HepG2 (cell line): ENCODE data around the gene RAPGEFL1. TPM values are rescaled to one million over a fixed set of nuclear protein-coding genes. Genes with fewer than 3 reads are reported as not detected.

ENCODE experiments used
- CBFB ChIP-seq: sonication (generic); formaldehyde crosslinking; IDR thresholded peaks from 2 replicates; pipeline ENCODE4 v1.4.0; 2020; ENCODE audit warnings: missing genetic modification reagents
- CCDC6 ChIP-seq: sonication (generic); formaldehyde crosslinking; IDR thresholded peaks from 2 replicates; pipeline ENCODE4 v1.8.1; 2022; ENCODE audit warnings: mild to moderate bottlenecking, missing genetic modification reagents, moderate library complexity
- ETV6 ChIP-seq: sonication (generic); formaldehyde crosslinking; conservative IDR thresholded peaks from 2 replicates; pipeline ENCODE4 v1.4.0; 2020; ENCODE audit warnings: missing genetic modification reagents
- FOXK1 ChIP-seq: sonication (generic); formaldehyde crosslinking; IDR thresholded peaks from 2 replicates; pipeline ENCODE4 v1.4.0; 2020; ENCODE audit warnings: low read depth, missing genetic modification reagents, borderline replicate concordance
- FOXM1 ChIP-seq: sonication (generic); formaldehyde crosslinking; IDR thresholded peaks from 2 replicates; pipeline ENCODE4 v1.5.0; 2020; ENCODE audit warnings: missing genetic modification reagents
- GPN1 ChIP-seq: sonication (generic); formaldehyde crosslinking; IDR thresholded peaks from 2 replicates; pipeline ENCODE4 v1.5.1; 2020; ENCODE audit warnings: missing genetic modification reagents, borderline replicate concordance
- MAFF ChIP-seq: IDR thresholded peaks from 2 replicates; pipeline ENCODE4 v1.6.1; 2011; ENCODE audit warnings: low read depth, low read length, improper control_type of control experiment
- NR2F6 ChIP-seq, 2 experiments: IDR thresholded peaks; 2 replicates each; pipeline ENCODE4 v1.6.1; 2016; ENCODE audit warnings: antibody characterized with exemption in 1 of 2, mild to moderate bottlenecking in 1 of 2
- SALL2 ChIP-seq: sonication (generic); formaldehyde crosslinking; IDR thresholded peaks from 2 replicates; pipeline ENCODE4 v1.8.1; 2023; ENCODE audit warnings: mild to moderate bottlenecking, missing genetic modification reagents, inconsistent platforms
- SIN3A ChIP-seq: IDR thresholded peaks from 2 replicates; pipeline ENCODE4 v1.6.1; 2011; ENCODE audit warnings: low read depth, mild to moderate bottlenecking, control low read depth, low read length, borderline replicate concordance
- TRIM24 ChIP-seq: sonication (generic); formaldehyde crosslinking; IDR thresholded peaks from 2 replicates; pipeline ENCODE4 v1.8.0; 2022; ENCODE audit warnings: mild to moderate bottlenecking, missing genetic modification reagents
- WIZ ChIP-seq: sonication (generic); formaldehyde crosslinking; IDR thresholded peaks from 2 replicates; pipeline ENCODE4 v1.5.1; 2020; ENCODE audit warnings: mild to moderate bottlenecking, missing genetic modification reagents
- ZKSCAN1 ChIP-seq: fragments of 150-350 bp; IDR thresholded peaks from 2 replicates; pipeline ENCODE4 v1.6.1; 2014; ENCODE audit warnings: low read length
- ZNF10 ChIP-seq: sonication (generic); formaldehyde crosslinking; IDR thresholded peaks from 2 replicates; pipeline ENCODE4 v1.4.0; 2020; ENCODE audit warnings: mild to moderate bottlenecking, low read depth, missing genetic modification reagents, borderline replicate concordance
- ZNF350 ChIP-seq: sonication (generic); formaldehyde crosslinking; IDR thresholded peaks from 2 replicates; pipeline ENCODE4 v1.4.0; 2020; ENCODE audit warnings: mild to moderate bottlenecking, low read depth, missing genetic modification reagents, borderline replicate concordance
- ZNF383 ChIP-seq: sonication (generic); formaldehyde crosslinking; IDR thresholded peaks from 2 replicates; pipeline ENCODE4 v1.4.0; 2020; ENCODE audit warnings: missing genetic modification reagents, mild to moderate bottlenecking, borderline replicate concordance
- ZNF562 ChIP-seq: sonication (generic); formaldehyde crosslinking; IDR thresholded peaks from 2 replicates; pipeline ENCODE4 v1.8.0; 2022; ENCODE audit warnings: missing genetic modification reagents, borderline replicate concordance
- ZNF616 ChIP-seq: sonication (generic); formaldehyde crosslinking; IDR thresholded peaks from 2 replicates; pipeline ENCODE4 v1.5.0; 2020; ENCODE audit warnings: low read depth, mild to moderate bottlenecking, missing genetic modification reagents
- ZNF749 ChIP-seq: sonication (generic); formaldehyde crosslinking; IDR thresholded peaks from 2 replicates; pipeline ENCODE4 v1.8.0; 2022; ENCODE audit warnings: mild to moderate bottlenecking, missing genetic modification reagents, moderate library complexity, borderline replicate concordance
- ZNF75D ChIP-seq: sonication (generic); formaldehyde crosslinking; IDR thresholded peaks from 2 replicates; pipeline ENCODE4 v1.8.1; 2023; ENCODE audit warnings: missing genetic modification reagents, mild to moderate bottlenecking, borderline replicate concordance
- ZZZ3 ChIP-seq: sonication (generic); formaldehyde crosslinking; IDR thresholded peaks from 2 replicates; pipeline ENCODE4 v1.4.0; 2020; ENCODE audit warnings: missing genetic modification reagents, mild to moderate bottlenecking, borderline replicate concordance
- polyA plus RNA-seq, 8 experiments: library from polyadenylated mRNA; depleted of rRNA in 3 of 8; stranded (reverse) in 7 of 8; unstranded in 1 of 8; fragments of >200 nt; fragmentation: Illumina TruSeq in 4 of 8; extraction: Trizol in 4 of 8; gene quantifications; 2 replicates each; pipeline versions ENCODE4 v1.2.1 to v1.2.3, GENCODE V29; 2011 to 2016; ENCODE audit warnings: low read depth in 4 of 8, missing spikeins in 1 of 8, mixed read lengths in 1 of 8; ENCODE audit not compliant: insufficient read depth in 1 of 8
- total RNA-seq, 5 experiments: library from RNA; depleted of rRNA; stranded (reverse); fragments of >200 nt; fragmentation: Illumina TruSeq; extraction: Trizol; gene quantifications; 2 replicates each; pipeline ENCODE4 v1.2.3, GENCODE V29; 2016; ENCODE audit warnings: low read depth in 1 of 5
- TF ChIP-seq, protein P1 (sequence below): sonication (generic); formaldehyde crosslinking; IDR thresholded peaks from 2 replicates; pipeline ENCODE4 v1.4.0; 2020; ENCODE audit warnings: missing genetic modification reagents
- TF ChIP-seq, protein P2 (sequence below): sonication (generic); formaldehyde crosslinking; IDR thresholded peaks from 2 replicates; pipeline ENCODE4 v1.8.0; 2022; ENCODE audit warnings: missing genetic modification reagents, mild to moderate bottlenecking, borderline replicate concordance
- TF ChIP-seq, protein P3 (sequence below): sonication (generic); formaldehyde crosslinking; IDR thresholded peaks from 2 replicates; pipeline ENCODE4 v1.8.0; 2022; ENCODE audit warnings: missing genetic modification reagents, mild to moderate bottlenecking, inconsistent platforms, borderline replicate concordance

Gene RAPGEFL1
- total and polyA plus RNA-seq, 2 of the 13 experiments (the other 11 are each of a cell fraction or from before 2014, with no cell fraction given), result 4.5 to 7.8 TPM

DNA sequence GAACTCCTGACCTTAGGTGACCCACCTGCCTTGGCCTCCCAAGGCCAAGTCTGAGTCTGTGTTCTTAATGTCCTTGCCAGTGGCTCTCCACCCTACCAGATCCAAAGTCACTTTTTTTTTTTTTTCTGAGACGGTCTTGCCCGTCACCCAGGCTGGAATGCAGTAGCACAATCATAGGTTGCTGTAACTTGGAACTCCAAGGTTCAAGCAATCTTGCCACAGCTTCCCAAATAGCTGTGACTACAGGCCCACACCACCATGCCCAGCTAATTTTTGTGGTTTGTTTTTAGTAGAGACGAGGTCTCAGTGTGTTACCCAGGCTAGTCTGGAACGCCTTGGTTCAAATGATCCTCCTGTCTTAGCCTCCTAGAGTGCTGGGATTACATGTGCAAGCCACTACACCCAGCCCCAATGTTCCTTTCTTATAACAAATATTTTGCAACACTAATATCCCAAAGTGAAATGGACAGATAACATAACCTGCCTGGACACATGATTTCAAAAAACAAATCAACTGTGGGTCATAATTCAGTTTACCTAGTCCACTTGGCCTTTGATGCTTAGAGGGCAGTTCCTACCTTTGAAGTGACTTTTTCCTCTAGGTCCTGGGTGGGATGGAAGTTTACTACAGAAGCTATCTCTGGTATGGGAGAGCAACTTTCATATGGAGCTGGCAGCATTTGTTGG is 4.0 kb upstream of the RAPGEFL1 start (continued):
- TF ChIP-seq ZNF383 (CRISPR knock-in tag), result no peak
- TF ChIP-seq WIZ (CRISPR knock-in tag), result no peak
- TF ChIP-seq ZNF616 (CRISPR knock-in tag), result no peak
- no peak for TF ChIP-seq ZKSCAN1
- TF ChIP-seq ZNF350 (CRISPR knock-in tag), result no peak
- TF ChIP-seq TRIM24 (CRISPR knock-in tag), result no peak
- TF ChIP-seq NR2F6 (IDR thresholded peaks at IDR 0.05), result peak; percentile 88
- TF ChIP-seq NR2F6 (CRISPR knock-in tag; IDR thresholded peaks at IDR 0.05), result peak; percentile 89
- TF ChIP-seq, protein P1, sequence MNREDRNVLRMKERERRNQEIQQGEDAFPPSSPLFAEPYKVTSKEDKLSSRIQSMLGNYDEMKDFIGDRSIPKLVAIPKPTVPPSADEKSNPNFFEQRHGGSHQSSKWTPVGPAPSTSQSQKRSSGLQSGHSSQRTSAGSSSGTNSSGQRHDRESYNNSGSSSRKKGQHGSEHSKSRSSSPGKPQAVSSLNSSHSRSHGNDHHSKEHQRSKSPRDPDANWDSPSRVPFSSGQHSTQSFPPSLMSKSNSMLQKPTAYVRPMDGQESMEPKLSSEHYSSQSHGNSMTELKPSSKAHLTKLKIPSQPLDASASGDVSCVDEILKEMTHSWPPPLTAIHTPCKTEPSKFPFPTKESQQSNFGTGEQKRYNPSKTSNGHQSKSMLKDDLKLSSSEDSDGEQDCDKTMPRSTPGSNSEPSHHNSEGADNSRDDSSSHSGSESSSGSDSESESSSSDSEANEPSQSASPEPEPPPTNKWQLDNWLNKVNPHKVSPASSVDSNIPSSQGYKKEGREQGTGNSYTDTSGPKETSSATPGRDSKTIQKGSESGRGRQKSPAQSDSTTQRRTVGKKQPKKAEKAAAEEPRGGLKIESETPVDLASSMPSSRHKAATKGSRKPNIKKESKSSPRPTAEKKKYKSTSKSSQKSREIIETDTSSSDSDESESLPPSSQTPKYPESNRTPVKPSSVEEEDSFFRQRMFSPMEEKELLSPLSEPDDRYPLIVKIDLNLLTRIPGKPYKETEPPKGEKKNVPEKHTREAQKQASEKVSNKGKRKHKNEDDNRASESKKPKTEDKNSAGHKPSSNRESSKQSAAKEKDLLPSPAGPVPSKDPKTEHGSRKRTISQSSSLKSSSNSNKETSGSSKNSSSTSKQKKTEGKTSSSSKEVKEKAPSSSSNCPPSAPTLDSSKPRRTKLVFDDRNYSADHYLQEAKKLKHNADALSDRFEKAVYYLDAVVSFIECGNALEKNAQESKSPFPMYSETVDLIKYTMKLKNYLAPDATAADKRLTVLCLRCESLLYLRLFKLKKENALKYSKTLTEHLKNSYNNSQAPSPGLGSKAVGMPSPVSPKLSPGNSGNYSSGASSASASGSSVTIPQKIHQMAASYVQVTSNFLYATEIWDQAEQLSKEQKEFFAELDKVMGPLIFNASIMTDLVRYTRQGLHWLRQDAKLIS (CRISPR knock-in tag), result no peak
- no peak for TF ChIP-seq FOXK1 (CRISPR knock-in tag)
- no peak for TF ChIP-seq FOXM1 (CRISPR knock-in tag)
- no peak for TF ChIP-seq ZNF562 (CRISPR knock-in tag)
- no peak for TF ChIP-seq ZNF10 (CRISPR knock-in tag)
- TF ChIP-seq CCDC6 (CRISPR knock-in tag), result 0 out of 2 replicates have a peak, but pooled peaks have one; percentile 35
- TF ChIP-seq, protein P2, sequence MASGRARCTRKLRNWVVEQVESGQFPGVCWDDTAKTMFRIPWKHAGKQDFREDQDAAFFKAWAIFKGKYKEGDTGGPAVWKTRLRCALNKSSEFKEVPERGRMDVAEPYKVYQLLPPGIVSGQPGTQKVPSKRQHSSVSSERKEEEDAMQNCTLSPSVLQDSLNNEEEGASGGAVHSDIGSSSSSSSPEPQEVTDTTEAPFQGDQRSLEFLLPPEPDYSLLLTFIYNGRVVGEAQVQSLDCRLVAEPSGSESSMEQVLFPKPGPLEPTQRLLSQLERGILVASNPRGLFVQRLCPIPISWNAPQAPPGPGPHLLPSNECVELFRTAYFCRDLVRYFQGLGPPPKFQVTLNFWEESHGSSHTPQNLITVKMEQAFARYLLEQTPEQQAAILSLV (CRISPR knock-in tag), result no peak
- TF ChIP-seq MAFF, result no peak
- TF ChIP-seq ZZZ3 (CRISPR knock-in tag), result no peak
- no peak for TF ChIP-seq CBFB (CRISPR knock-in tag)
- TF ChIP-seq GPN1 (CRISPR knock-in tag), result no peak
- no peak for TF ChIP-seq ZNF75D (CRISPR knock-in tag)
- no peak for TF ChIP-seq SALL2 (CRISPR knock-in tag)
- TF ChIP-seq ZNF749 (CRISPR knock-in tag), result no peak
- no peak for TF ChIP-seq SIN3A
- no peak for TF ChIP-seq ETV6
- TF ChIP-seq, protein P3, sequence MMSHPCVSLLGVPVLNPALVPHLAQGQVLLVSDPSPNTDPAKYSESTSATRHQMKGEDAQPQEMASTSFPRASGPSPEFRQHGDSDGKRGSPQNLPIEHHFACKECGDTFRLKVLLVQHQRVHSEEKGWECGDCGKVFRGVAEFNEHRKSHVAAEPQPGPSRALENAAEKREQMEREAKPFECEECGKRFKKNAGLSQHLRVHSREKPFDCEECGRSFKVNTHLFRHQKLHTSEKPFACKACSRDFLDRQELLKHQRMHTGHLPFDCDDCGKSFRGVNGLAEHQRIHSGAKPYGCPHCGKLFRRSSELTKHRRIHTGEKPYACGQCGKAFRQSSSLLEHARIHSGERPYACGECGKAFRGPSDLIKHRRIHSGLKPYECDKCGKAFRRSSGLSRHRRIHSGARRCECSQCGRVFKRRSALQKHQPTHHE (CRISPR knock-in tag), result no peak
